GM18498 (cell line): ENCODE data around the gene VTN.

ENCODE experiments used
- ATAC-seq: cut with Tn5 transposase; IDR thresholded peaks from one replicate; pipeline ENCODE4 v1.9.1; 2021; ENCODE audit warnings: mild to moderate bottlenecking, moderate library complexity; ENCODE audit not compliant: unreplicated experiment

The VTN gene

DNA sequence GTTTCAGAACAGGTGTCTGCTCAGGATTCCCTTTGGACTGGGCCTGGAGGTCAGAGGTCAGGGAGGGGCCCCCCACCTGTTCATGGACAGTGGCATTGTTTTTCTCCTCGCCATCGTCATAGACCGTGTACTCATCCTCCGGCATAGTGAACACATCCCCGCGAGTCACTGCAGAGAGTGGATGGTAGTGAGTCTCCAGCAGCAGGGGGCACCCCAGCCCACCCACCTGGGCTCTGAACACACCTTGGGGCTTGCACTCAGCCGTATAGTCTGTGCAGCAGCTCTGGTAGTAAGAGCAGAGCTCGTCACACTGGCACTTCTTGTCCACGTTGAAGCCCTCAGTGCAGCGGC lies 448 bp downstream of the VTN start:
- no peak for ATAC-seq

DNA sequence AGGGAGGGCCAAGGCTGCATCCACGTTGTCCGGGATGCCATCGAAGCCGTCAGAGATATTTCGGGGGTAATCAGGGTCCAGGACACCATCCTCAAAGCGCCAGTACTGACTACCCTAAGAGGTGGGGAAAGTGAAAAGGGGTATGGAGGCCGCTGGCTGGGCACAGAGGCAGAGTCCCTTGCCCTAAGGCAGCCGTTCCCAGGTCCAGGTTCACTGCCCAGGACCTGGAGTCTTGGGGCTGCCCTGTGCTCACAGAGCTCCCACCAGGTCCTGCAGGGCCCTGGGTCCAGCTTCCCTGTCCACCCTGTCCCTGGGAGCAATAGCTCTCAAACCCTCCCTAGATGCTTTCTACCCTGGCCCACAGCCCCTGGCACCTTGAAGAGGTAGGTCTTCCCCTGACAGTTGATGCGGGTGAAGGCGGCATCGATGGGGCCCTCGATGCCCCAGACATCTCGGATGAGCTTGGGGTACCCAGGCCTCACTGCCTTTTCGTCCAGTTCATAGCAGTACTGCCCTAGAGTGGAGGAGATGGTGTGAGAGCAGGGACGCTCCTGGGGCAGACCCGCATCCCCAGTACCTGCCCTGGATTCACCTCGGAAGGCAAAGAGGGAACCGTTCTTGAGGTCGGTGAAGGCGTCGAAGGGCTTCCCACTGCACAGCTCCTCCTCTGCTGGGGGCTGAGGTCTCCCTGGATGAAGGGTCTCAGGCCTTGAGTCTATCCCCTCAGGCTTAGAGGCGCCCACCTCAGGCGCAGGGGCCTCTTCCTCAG lies 1.0 kb downstream of the VTN start:
- no peak for ATAC-seq

DNA sequence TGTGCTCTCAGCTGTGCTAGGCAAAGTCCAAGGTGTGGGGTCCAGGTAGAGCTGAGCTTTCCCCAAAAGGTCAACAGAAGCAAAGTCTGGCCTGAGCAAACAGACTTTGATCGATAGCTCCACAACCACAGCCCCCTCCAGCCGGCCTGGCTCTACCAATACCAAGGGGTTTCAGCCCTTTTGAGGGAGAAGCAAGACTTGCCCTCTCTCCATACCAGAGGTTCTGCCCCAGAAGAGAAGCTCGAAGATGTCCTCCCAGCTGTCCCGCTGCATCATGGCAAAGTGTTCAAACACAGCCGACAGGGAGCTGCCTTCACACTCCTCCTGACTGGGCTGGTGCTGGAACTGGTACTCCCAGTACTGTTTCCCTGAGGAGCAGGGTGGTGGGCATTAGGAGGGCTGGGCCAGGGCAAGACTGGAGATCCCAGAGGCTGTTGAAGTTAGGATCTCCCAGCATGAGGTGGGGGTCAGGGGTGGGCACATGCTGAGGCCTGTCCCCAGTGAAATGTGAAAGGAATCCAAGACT lies 1.7 kb downstream of the VTN start:
- ATAC-seq = no peak

DNA sequence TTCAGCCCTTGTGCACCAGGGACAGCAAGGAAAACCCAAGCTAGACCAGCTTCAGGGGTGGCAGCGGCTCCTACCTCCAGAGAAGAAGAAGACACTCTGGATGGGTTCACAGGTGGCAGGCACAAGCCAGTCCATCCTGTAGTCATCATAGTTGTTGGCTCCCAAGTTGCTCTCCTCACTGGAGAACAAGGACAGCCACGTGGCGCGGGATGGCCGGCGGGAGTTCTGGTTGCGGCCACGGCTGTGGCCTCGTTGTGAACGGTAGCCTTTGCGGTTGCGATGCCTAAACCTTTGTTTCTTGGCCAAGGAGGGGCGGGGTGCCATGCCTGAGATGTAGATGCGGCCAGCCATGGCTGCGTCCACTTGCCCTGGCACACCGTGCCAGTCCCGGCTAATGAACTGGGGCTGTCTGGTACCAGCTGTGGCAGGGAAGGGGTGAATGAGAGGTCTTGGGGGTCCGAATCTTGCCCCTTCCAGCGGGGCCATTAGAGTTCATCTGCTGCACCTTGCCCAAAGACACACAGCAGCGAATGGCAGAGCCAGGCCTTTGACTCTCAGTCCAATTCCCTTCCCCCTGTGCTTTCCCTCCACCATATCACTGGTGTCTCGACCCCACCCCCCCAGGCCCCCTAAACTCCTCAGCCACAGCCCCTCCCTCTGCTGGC lies 2.3 kb downstream of the VTN start:
- no peak for ATAC-seq

DNA sequence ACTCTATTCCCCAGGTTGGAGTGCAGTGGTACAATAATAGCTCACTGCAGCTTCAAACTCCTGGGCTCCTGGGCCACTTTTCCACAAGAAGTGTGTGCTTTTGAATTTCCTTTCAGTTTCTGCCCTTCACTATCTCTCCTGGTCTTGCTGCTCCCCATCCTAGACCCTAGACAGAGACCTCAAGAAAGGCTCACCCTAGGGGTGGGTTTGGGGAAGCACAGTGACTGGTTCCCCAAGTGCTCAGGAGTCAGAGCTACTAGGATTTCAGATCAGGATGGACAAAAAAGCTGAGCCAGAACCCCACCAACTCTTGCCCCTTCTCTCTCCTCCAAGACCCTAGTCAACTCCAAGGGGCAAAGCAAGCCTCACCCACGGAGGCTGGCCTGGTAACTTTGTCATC lies 3.5 kb downstream of the VTN start:
- no peak for ATAC-seq

DNA sequence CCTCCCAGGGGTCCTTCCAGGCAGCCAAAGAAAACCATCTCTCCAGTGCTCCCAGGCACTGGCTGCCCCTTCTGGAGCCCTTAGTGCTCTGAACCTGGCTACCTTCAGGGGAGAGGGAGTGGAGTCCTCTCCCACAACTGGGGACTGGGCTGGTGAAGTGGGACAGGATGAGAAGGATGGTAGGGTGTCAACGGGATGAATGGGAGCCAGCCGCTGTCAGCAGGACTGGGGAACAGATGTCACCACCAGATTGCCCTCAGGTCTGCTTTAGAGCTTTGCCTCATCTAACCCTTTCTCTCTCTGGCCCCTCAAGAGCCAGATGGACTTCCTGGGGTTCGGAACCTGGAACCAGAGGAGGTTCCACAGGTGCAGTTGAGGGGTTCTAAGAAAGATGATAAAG lies 4.6 kb downstream of the VTN start:
- ATAC-seq = no peak

DNA sequence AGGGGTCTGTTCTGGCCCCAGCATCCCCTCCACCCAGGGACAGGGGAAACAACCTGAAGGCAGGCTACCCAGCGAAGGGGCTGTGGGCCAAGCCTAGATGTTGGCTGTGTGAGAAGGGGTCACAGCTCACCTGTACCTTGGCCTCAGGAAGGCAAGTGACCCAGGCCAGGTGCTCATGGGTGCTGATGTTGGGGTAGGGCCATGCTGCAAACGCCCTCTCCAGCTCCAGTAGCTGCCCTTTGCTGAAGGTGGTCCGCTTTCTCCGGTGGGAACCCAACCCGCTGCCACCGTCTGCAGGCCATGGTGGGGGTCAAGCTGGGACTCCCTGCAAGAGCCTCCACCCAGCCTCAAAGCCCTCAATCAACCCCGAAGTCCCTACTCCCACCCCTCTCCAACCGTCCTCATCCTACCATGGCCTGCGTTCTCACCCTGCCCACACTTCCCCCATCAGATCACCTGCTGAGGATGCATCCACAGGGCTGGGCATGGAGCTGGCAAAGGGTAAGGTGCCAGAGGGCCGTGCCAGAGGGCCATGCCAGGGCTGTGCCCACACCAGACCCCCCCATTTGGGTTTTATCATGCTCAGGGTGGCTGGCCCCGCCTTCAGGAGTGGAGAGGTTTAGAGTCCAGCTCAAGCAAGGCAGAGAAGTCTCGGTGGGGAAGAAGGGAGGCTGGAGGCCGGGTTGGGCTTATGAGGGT lies 5.3 kb downstream of the VTN start, which contains the start of gene SEBOX:
Gene SEBOX (minus strand): TSS at position 535 of the 699 bp plus-strand sequence. CDS start 48 bp downstream, at position 487.
- ATAC-seq = no peak

DNA sequence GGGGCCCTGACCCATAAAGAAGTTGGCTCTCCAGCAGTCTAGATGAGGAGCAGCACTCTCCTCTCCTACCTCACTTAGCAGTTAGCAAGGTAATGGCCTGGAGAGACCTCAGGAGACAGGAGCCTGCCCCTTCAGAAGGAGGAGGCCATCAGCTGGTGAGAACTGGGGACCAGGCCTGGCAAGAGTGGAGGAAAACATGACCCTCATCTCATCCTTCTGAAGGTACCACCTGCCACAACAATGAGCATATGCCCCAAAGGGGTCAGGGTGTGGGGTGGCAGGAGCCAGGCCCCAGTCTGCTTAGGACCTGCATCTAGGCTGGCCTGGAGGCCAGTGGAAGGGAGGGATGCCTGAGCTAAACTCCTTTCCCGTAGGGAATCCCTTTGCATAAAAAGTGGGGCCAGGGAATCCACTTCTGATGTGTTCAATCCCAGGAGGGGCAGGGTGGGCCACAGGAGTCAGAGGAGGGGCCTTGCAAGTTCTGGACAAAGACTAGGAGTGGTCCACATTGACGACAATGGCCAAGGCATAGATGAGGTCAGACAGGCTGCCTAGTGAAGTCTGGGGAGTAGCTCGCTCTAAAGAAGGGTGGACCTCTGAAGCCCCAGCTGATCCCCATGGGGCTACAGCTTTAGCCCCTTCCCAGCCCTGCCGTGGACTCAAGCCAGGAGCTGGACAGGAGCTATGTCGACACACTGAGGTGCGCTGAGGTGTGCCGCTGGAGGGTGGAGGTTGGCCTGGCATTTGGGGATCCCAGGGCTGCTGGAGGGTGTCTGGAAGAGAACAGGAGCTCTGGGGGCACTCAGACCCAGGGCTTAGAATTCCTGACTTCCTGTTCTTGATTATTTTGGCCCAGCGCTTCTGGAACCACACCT lies 6.1 kb downstream of the VTN start:
- no peak for ATAC-seq

DNA sequence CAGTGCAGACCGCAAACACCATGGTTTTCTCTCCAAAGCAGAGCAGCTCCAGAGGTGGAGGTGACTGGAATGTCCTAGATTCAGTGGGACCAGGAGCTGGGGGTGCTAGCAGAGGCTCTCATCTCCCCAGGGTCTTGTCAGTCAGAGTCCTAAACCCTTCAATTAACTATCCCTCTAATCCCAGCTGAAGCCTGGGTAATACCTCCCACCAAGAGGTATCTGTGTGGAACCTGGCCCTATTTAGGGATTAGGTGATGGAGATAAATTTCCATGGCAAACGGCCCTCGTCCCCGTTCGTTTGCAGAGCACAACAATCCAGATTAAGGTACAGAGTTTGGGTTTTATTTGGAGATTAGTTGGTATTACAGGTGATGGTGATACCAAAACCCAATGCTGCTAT lies 6.9 kb downstream of the VTN start:
- no peak for ATAC-seq

DNA sequence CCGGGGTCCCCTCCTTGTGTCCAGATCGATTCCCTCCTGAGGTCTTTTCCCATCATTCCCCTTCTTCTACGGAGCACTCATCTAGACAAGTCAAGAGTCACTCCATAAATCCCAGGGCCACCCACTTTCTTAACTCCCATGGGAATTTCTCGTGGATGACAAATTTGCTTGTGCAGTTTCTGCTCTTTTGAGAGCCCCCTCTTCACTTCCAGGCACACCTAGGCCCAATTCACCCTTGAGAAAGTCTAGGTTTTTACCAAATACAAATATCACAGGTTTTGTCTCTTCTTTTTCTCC lies 12.3 kb downstream of the VTN start:
- ATAC-seq = no peak

DNA sequence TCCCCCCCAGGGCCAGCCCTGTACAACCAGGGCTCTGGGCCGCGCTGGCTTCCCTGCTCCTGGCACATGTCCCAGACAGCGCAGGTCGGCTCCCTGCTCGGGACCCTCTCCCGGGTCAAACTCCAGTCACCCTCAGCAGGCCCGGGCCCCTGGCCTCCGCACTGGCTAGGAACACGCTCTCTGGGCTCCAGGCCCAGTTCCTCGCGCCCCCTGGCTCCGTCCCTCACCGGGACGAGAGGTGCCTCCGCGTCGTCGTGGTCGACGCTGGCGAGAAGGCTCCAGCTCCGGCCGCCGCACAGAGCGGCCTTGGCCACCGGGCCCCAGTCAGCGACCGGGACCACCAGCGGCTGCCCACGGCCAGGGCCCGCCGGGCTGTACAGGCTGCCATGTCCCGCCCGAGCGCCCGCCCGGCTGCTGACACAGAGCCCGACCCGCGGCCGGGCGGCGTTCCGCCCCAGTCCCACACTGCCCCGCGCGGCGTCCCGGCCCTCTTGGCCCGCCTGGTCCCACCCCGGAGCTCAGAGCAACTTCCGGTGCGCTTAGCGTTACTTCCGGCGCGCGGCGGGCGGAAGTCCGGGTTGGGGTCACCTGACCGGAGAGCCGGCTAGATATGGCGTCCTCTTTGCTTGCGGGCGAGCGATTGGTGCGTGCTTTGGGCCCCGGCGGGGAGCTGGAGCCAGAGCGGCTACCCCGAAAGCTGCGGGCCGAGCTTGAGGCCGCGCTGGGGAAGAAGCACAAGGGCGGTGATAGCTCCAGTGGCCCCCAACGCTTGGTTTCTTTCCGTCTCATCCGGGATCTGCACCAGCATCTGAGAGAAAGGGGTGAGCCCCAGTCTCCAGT lies 12.8 kb downstream of the VTN start, which contains the start of gene POLDIP2:
Gene POLDIP2 (minus strand): TSS at position 467 of the 840 bp plus-strand sequence. CDS start 79 bp downstream, at position 388.
- peak; percentile 97 for ATAC-seq

DNA sequence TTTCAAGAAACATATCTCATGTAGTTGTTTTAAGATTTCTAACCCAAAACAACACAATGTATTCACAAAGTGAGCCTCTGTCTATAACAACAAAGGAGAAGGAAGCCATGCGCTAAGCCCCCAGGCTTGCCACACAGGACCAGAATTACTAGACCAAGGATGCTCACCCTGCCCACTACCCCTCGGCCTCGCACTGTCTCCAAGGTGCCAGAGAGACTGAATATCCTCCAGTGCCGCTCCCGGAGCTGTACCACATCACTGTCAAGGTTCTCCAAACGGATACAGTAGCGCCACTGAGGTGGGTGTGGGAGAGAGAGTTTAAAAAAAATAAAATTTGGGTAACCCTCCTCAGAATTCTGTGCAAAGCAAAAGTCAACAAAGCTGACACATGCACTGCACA lies 19.8 kb downstream of the VTN start:
- no peak for ATAC-seq

DNA sequence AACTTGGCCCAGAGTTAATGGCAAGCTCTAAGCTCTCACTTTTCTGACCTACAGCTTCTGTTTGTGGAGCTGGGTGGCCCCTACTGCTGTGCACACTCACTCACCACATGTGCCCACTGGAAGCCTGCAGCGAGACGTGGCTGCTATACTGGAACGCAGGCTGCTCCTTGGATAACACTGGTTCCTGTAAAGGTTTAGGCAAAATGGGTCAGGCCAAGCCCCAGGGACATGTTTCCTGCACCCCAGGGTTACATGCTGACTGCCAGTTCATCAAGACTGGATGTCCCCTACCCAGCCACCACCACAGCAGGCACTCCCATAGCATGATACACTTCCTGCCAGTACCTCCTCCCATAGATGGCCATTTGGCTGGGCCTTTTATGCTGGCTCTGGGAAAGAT lies 21.1 kb downstream of the VTN start:
- no peak for ATAC-seq

DNA sequence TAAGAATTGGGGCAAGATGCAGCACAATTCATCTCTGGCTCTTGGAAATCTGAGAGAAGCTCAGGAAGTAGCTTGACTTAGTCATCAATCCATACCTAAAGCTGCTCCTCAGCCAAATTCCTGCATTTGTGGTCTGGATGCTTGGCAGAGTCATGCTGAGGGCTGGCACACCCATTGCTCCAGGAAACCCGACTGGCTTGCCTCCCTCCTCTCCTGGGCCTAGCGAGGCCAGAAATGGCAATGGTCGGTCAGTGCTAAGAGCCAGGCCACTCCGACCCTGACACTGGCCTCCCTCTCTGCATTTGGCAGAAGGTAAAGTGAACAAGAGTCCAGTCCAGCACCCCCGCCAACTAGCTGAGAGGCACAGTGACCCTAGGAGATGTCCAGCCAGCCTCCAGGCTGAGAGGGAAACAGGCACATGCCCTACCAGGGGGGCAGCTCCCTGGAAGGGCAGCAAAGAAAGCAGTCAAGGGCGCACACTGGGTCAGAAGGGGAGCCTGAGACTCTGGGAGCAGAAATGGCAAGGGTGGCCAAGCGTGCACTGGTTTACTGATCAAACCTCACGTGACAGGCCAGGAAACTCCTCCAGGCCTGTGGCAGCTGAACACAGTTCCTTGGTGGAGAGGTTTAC lies 22.7 kb downstream of the VTN start:
- no peak for ATAC-seq

DNA sequence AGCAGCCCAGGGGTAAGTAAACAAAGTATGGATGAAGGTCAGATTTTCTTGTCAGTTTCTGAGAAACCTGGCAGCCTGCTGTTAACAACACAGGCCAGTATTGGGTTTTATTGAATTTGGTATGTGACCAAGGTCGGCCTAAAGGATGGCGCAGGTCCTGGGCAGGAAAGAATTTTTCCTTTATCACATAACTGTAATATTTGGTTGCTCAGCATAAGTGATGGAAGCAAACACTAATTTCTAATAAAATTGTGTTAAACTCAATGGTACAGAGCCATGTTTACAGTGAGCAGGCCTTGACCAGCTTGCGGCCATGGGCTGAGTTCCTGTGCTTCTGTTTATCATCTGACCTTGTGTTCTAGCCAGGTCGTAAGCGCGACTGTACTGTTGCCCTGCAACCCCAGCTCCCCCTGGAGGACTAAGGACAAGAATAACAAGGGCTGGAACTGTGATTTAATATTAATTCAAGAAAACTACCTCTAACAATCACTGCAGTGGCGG lies 23.3 kb downstream of the VTN start:
- no peak for ATAC-seq

DNA sequence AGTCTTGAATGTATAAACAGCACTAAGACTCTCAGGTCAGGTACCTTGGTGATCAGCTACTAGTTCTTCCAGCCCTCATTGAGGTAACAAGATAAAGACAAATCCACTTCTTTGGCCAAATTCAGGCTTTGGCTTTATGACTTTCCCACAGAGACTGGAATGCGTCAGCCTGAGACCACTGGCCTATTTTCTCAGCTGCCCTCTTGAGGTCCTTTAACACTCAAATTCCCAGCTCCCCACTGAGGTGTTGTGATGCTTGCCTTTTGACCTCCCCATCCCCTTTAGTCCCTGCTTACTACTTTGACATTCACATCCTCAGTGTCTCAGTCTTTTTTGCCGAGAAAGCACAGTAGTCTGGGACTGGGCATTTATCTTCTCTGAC lies 23.9 kb downstream of the VTN start:
- no peak for ATAC-seq

DNA sequence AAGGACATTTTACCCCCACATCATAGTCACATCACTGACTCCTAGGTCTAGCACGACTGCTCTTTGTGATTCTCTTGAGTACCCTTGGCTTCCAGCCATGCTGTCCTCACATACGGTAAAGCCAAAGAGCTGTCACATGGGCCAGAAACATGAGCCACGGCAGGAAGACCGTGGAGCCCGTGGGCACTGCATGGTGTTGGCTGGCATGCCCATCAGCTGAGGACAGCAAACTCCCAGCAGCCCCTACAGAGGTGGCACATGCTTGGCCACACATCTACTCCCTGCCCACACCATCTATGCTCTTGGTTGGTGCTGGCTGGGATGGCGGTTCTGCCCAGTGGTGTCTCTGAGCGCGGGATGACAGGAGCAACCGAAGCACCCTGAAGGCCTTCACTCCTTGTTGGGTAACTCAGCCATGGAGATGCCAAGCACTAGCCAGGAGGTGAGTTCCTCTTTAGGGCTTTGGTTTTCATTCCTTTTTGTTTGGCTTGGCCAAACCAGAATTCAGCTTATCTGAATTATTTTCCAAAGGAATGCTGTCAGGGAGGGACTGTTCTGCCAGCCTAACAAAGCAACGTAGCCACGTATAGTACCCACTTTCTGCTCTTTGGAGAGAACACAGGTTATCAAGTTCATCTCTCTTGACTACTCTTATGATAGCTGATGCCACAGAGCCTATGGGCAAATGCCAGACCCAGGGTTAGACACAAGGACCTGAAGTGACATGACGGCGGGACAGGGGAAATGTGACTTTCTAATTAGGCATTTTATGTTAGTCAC lies 24.5 kb downstream of the VTN start:
- no peak for ATAC-seq

DNA sequence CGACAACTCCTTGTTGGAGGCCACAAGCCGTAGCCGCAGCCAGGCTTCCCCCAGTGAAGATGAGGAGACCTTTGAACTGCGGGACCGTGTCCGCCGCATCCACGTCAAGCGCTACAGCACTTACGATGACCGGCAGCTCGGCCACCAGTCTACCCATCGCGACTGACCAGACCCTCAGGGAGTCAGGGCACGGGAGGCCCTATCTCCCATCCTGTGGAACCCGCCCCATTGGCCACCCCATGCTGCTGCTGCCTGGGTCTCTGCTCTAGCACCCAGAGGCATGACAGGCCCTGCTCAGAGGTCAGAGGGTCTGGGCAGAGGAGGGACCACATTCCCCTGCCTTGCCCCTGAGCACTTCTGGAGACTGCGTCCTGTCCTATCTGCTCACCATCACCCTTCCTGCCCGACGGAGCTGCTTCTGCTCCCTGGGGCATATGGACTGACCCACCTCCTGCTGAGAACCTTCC lies 25.6 kb downstream of the VTN start:
- no peak for ATAC-seq

DNA sequence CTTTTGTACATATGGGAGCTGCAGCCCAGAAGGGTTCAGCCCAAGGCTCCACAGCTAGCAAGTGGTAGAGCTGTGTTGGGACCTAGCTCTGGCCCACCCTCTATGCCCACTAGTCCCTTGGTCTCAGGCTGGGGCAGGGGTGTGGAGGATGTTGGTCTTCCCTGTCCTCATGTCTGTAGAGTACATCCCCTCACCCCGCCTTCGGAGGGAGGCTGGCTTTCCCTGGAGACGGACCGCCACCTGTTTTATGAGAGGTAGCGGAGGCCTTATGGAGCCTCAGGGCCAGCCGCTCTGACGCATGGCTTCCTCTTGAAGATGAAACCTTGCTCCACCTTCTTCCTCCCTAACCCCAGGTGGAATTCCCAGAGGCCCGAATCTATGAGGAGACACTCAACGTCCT lies 26.1 kb downstream of the VTN start:
- no peak for ATAC-seq
